Astrocyte of the cerebellum (primary cell): ENCODE measurements around the gene KIFBP.

Source experiments
- DNase-seq: peaks from one replicate; pipeline ENCODE4 v3.0.0-alpha.2; 2011; ENCODE audit warnings: low read depth
- H3K4me3 ChIP-seq: 2 replicates; pipeline ENCODE4 v1.5.1; 2011; ENCODE audit warnings: mild to moderate bottlenecking, low read depth, low read length, moderate library complexity
- CTCF ChIP-seq: IDR thresholded peaks from 2 replicates; pipeline ENCODE4 v1.5.1; 2012; ENCODE audit warnings: low read length, low read depth, moderate library complexity, mild to moderate bottlenecking; ENCODE audit errors: missing control alignments
- in situ Hi-C: cut with HindIII; loops from 2 replicates; pipeline ENCODE4 v1.10.0; 2017; ENCODE audit warnings: low sequenced_read_pairs

KIFBP gene

GRCh38 chr10:69042838-69043237 is 54.2 kb downstream of the KIFBP start:
- no peak for DNase-seq
- H3K4me3 ChIP-seq, result no peak overlapping the region
- TF ChIP-seq CTCF, result no peak
- in situ Hi-C loops, result no loop called here

GRCh38 chr10:69043931-69044531 is 55.4 kb downstream of the KIFBP start:
- no peak for TF ChIP-seq CTCF
- in situ Hi-C loops, result no loop called here
- no peak overlapping the region for H3K4me3 ChIP-seq
- DNase-seq, result no peak

GRCh38 chr10:69044546-69044945 is 55.9 kb downstream of the KIFBP start:
- no peak overlapping the region for H3K4me3 ChIP-seq
- DNase-seq, result no peak
- TF ChIP-seq CTCF, result no peak
- in situ Hi-C loops, result no loop called here

GRCh38 chr10:69045441-69046300 is 57.1 kb downstream of the KIFBP start:
- no peak for TF ChIP-seq CTCF
- H3K4me3 ChIP-seq, result no peak overlapping the region
- no peak for DNase-seq
- in situ Hi-C loops, result no loop called here

GRCh38 chr10:69047111-69047832 is 58.7 kb downstream of the KIFBP start:
- in situ Hi-C loops, result no loop called here
- no peak for DNase-seq
- TF ChIP-seq CTCF, result no peak
- no peak overlapping the region for H3K4me3 ChIP-seq

- TF ChIP-seq CTCF, result no peak
- no peak for DNase-seq
- in situ Hi-C loops, result no loop called here
- H3K4me3 ChIP-seq, result no peak overlapping the region
These were observed 59.5 kb downstream of the KIFBP start for GRCh38 chr10:69048103-69048502.
